Ascending aorta (tissue), 2 donors: ENCODE measurements around the gene CNRIP1. TPM values are rescaled to one million over a fixed set of nuclear protein-coding genes. Genes with fewer than 3 reads are reported as not detected.
A peak's percentile ranks its signal among the peaks of the same experiment; 100 is the strongest.

Experiments used
- DNase-seq, 2 donors: peaks; one replicate each; pipeline ENCODE4 v3.0.0-alpha.2; 2019; ENCODE audit warnings: low spot score in 2 of 2
- H3K27ac ChIP-seq, 2 donors: fragments of 200-600 bp; sonication (generic); one replicate each; pipeline ENCODE4 v1.5.1; 2016 to 2017; ENCODE audit warnings: mild to moderate bottlenecking in 1 of 2
- H3K27me3 ChIP-seq: fragments of 200-600 bp; sonication (generic); one replicate; pipeline ENCODE4 v1.5.1; 2017
- H3K36me3 ChIP-seq, 2 donors: fragments of 200-600 bp; sonication (generic); one replicate each; pipeline ENCODE4 v1.5.1; 2016
- H3K4me1 ChIP-seq, 2 donors: fragments of 200-600 bp; sonication (generic); one replicate each; pipeline ENCODE4 v1.5.1; 2016 to 2017; ENCODE audit warnings: mild to moderate bottlenecking in 1 of 2
- H3K4me3 ChIP-seq, 2 donors: fragments of 200-600 bp; sonication (generic); one replicate each; pipeline ENCODE4 v1.5.1; 2016 to 2017; ENCODE audit warnings: mild to moderate bottlenecking in 1 of 2
- H3K9me3 ChIP-seq, 2 donors: fragments of 200-600 bp; sonication (generic); one replicate each; pipeline ENCODE4 v1.5.1; 2016
- intact Hi-C: fragments of 100-400 bp; cut with DNase I; formaldehyde crosslinking; loops from one replicate; pipeline ENCODE4 v1.15.1; 2023
- total RNA-seq: library from RNA; depleted of rRNA; stranded (reverse); fragments of >200 nt; gene quantifications from one replicate; pipeline ENCODE4 v1.1.0, GENCODE V29; 2016
- TF ChIP-seq, protein P1 (sequence below), 3 experiments: fragments of 200-600 bp in 2 of 3; fragments of 450-650 bp in 1 of 3; sonication (generic) in 2 of 3; IDR thresholded peaks; one replicate each; pipeline ENCODE4 v1.5.1; 2016 to 2019; ENCODE audit warnings: antibody characterized with exemption in 3 of 3, mild to moderate bottlenecking in 1 of 3, moderate library complexity in 1 of 3

The CNRIP1 gene
- total RNA-seq, 1 donor from 2014 or later: 37.7 TPM

GRCh38 chr2:68251855-68252399 lies 67.8 kb downstream of the CNRIP1 start:
- Histone ChIP-seq H3K36me3 (no peaks in the 10 kb centered on the region), H3K27ac (peak overlapping the region; percentile 97 to 100), H3K4me3 (peak overlapping the region; percentile 91 to 99), H3K27me3 (no peaks in the 10 kb centered on the region), H3K9me3 (no peaks in the 10 kb centered on the region), H3K4me1 (peaks cover 3 to 40% of the 10 kb centered on the region in 2 donors)
- TF ChIP-seq, protein P1, sequence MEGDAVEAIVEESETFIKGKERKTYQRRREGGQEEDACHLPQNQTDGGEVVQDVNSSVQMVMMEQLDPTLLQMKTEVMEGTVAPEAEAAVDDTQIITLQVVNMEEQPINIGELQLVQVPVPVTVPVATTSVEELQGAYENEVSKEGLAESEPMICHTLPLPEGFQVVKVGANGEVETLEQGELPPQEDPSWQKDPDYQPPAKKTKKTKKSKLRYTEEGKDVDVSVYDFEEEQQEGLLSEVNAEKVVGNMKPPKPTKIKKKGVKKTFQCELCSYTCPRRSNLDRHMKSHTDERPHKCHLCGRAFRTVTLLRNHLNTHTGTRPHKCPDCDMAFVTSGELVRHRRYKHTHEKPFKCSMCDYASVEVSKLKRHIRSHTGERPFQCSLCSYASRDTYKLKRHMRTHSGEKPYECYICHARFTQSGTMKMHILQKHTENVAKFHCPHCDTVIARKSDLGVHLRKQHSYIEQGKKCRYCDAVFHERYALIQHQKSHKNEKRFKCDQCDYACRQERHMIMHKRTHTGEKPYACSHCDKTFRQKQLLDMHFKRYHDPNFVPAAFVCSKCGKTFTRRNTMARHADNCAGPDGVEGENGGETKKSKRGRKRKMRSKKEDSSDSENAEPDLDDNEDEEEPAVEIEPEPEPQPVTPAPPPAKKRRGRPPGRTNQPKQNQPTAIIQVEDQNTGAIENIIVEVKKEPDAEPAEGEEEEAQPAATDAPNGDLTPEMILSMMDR (IDR thresholded peaks at IDR 0.05): no peak
- intact Hi-C loops: loop anchor here (1.0 to 10.0 kb wide), 10 partner anchors 56 to 2003 kb away; partner anchors contain the start of genes C1D, CNRIP1, ETAA1 and MEIS1
- peak in 1 of 2 donors; percentile 65 for DNase-seq

- Histone ChIP-seq H3K27me3 (no peaks in the 10 kb centered on the region), H3K4me3 (peak overlapping the region; percentile 91 to 99), H3K9me3 (no peaks in the 10 kb centered on the region), H3K4me1 (peaks cover 3 to 44% of the 10 kb centered on the region in 2 donors), H3K36me3 (no peaks in the 10 kb centered on the region), H3K27ac (peak overlapping the region; percentile 97 to 100)
- intact Hi-C loops: loop anchor here (2.0 to 10.0 kb wide), 8 partner anchors 67 to 2003 kb away; partner anchors contain the start of genes C1D, CNRIP1, ETAA1 and MEIS1
- DNase-seq: peak in 1 of 2 donors; percentile 80
- TF ChIP-seq, protein P1 (IDR thresholded peaks at IDR 0.05): peak; percentile 32 to 76 (median 66)
Measured at GRCh38 chr2:68251187-68251854, 68.4 kb downstream of the CNRIP1 start.

DNA sequence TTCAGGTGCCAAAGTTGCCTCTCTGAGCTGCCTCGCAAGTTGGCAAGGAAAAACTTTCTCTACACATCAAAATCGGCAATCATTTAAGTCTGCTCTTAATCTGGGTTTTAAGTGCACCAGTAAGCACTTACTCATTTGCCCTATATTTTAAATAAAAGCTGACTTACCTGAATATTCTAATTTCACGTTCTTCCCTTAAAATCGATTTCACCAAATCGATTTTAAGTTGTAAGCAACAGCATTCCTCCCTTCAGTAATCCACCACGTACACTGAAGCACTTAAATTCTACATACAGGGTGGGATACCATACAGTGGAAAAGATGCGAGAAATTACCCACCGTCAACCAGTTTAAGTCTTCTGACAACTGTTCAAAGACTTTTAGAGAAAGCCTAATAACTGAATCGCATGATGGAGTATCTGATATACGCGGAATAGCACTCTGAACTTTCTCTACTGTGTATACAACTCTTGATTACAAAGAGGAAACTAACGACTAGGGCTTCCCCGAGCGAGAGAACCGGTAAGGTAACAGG lies 69.0 kb downstream of the CNRIP1 start:
- no peaks in the 10 kb centered on the region for H3K9me3 ChIP-seq
- DNase-seq: no peak
- H3K27ac ChIP-seq: peak overlapping the region; percentile 97 to 100
- H3K4me3 ChIP-seq: peak overlapping the region; percentile 91 to 99
- TF ChIP-seq, protein P1 (IDR thresholded peaks at IDR 0.05): no peak
- intact Hi-C loops: loop anchor here (2.0 to 10.0 kb wide), 8 partner anchors 68 to 2004 kb away; partner anchors contain the start of genes C1D, CNRIP1, ETAA1 and MEIS1
- H3K4me1 ChIP-seq: peaks cover 3 to 40% of the 10 kb centered on the region in 2 donors
- no peaks in the 10 kb centered on the region for H3K36me3 ChIP-seq
- no peaks in the 10 kb centered on the region for H3K27me3 ChIP-seq

DNA sequence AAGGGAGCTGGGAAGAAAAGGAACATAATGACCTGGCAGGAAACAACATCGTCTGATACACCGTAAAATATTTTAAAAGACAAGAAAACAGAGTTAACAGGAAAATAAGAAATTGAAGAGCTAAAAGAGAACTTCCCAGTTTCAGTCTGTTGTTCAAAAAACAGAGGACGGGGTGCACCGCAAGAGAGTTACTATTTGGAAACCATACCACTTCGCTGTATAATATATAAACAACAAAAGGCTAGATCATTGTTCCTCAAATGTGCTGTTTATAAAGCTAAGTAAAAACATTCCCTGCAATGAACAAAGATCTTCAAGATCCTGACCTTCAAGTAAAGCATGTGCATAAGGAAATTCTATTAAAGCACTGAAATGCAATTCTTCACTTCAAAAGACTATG lies 69.6 kb downstream of the CNRIP1 start:
- Histone ChIP-seq H3K4me1 (peaks cover 6 to 40% of the 10 kb centered on the region in 2 donors), H3K27me3 (no peaks in the 10 kb centered on the region), H3K36me3 (no peaks in the 10 kb centered on the region), H3K4me3 (peak overlapping the region; percentile 91 to 99), H3K9me3 (no peaks in the 10 kb centered on the region), H3K27ac (peak overlapping the region; percentile 97 to 100)
- no peak for DNase-seq
- intact Hi-C loops: loop anchor here (2.0 to 10.0 kb wide), 8 partner anchors 69 to 2005 kb away; partner anchors contain the start of genes C1D, CNRIP1, ETAA1 and MEIS1
- TF ChIP-seq, protein P1 (IDR thresholded peaks at IDR 0.05): no peak

DNA sequence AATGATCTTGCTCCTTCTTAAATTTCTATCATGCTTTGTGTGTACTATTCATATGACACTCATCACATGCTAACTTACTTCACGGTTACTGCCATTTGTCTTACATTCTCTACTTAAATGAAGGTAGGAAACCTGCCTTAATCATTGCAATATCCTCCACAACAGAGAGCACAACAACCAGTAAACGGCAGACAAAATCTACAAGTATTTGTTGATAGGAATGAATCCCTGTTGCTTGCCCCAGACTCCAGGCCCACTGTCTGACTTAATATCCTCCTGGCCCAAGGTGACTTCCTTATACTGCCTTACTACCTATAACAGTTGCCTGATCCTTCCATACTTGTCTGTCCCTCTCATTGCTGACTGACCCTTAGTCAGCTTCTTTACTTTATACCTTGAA lies 70.9 kb downstream of the CNRIP1 start:
- H3K36me3 ChIP-seq: no peaks in the 10 kb centered on the region
- H3K9me3 ChIP-seq: no peaks in the 10 kb centered on the region
- peaks cover 8 to 33% of the 10 kb centered on the region in 2 donors for H3K4me1 ChIP-seq
- H3K27me3 ChIP-seq: no peaks in the 10 kb centered on the region
- TF ChIP-seq, protein P1 (IDR thresholded peaks at IDR 0.05): no peak
- no peak overlapping the region for H3K27ac ChIP-seq
- intact Hi-C loops: no loop called here
- no peak overlapping the region for H3K4me3 ChIP-seq
- DNase-seq: no peak
